Fibroblast of villous mesenchyme (primary cell): ENCODE results near the gene GPC1. TPM values are rescaled to one million over a fixed set of nuclear protein-coding genes. Genes with fewer than 3 reads are reported as not detected.

Experiments
- DNase-seq: peaks from one replicate; pipeline ENCODE4 v3.0.0-alpha.2; 2010; ENCODE audit warnings: low read depth
- H3K4me3 ChIP-seq: 2 replicates; pipeline ENCODE4 v1.5.1; 2011; ENCODE audit warnings: low read depth, mild to moderate bottlenecking, low read length
- CTCF ChIP-seq: IDR thresholded peaks from 2 replicates; pipeline ENCODE4 v1.5.1; 2012; ENCODE audit warnings: low read depth, mild to moderate bottlenecking, low read length; ENCODE audit not compliant: insufficient read depth
- total RNA-seq: library from RNA; depleted of rRNA; stranded (reverse); fragments of >200 nt; gene quantifications from 2 replicates; pipeline ENCODE4 v1.2.3, GENCODE V29; 2012

The GPC1 gene
- total RNA-seq, 1 donor, result 88.9 TPM

GRCh38 chr2:240469239-240469636, 33.8 kb downstream of the GPC1 start:
- H3K4me3 ChIP-seq, result no peak overlapping the region
- DNase-seq, result no peak
- TF ChIP-seq CTCF, result no peak

- no peak for DNase-seq
- no peak overlapping the region for H3K4me3 ChIP-seq
- TF ChIP-seq CTCF, result no peak
Measured at GRCh38 chr2:240469740-240470139, 34.3 kb downstream of the GPC1 start.

- DNase-seq, result no peak
- H3K4me3 ChIP-seq, result no peak overlapping the region
- no peak for TF ChIP-seq CTCF
Measured at GRCh38 chr2:240472078-240472790, 36.8 kb downstream of the GPC1 start.

- H3K4me3 ChIP-seq, result no peak overlapping the region
- TF ChIP-seq CTCF, result no peak
- no peak for DNase-seq
Measured at GRCh38 chr2:240473211-240473610, 37.7 kb downstream of the GPC1 start.

- TF ChIP-seq CTCF, result no peak
- no peak overlapping the region for H3K4me3 ChIP-seq
- DNase-seq, result no peak
Measured at GRCh38 chr2:240477916-240478315, 42.5 kb downstream of the GPC1 start.

DNA sequence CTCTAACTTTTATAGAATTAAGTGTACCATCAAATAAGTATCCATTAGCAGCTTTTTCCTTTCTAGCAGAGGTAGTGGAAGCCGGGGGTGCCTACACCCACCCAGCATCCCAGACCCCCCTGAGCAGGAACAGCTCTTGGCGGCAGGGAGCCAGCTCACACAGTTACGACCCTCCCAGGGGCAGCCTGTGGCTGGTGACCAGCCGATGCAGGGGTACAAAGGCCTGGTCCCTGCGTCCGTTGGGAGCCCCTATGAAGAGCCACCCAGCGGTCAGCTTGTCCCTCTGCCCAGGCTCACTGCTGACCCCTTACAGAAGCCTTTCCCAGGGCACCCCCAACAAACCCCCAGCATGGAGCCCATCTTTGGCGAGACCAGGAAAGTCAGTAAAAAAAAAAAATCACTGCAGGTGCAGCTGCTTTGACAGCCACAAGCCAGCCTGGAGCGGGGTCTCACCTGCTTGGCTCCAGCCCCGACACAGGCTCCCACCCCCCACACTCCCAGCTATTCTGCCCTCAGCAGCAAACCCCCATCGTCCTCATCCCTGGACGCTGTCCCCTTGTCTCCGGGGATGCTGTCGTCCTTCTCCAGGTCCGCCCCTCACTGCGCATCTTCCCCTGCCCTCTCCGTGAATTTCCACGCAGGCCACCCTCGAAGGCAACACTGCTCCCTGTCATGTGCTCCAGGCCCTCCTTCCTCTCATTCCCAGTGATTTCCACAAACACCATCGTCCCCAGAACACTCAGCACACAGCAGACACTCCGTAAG, 43.1 kb downstream of the GPC1 start:
- DNase-seq, result no peak
- TF ChIP-seq CTCF, result no peak
- no peak overlapping the region for H3K4me3 ChIP-seq

DNA sequence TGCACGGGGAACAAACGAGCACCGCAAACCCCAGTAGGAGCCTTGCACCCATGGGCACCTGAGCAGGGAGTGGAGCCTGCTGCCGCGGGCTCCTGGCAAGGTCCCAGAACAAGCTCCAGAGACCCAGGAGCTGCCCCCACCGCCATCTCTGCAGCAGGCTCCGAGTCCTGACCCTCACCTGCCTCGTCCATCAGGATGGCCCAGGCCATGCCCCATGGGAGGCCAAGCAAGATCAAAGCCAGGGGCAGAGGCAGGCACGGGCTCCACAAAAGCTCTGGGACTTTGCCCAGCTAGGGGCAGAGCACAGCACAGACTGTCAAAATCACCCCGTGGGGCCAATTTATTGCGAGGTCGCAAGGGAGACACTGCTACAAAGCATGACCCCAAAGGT, 43.6 kb downstream of the GPC1 start:
- H3K4me3 ChIP-seq, result no peak overlapping the region
- no peak for TF ChIP-seq CTCF
- no peak for DNase-seq
